PFSK-1 (cell line): ENCODE data around the gene BMP10.

Source experiments
- POLR2AphosphoS5 ChIP-seq: IDR thresholded peaks from 2 replicates; pipeline ENCODE4 v1.6.1; 2012; ENCODE audit warnings: low read depth, mild to moderate bottlenecking, control low read depth, low read length, moderate library complexity
- TAF1 ChIP-seq: IDR thresholded peaks from 2 replicates; pipeline ENCODE4 v1.6.1; 2012; ENCODE audit warnings: low read length, control low read depth, borderline replicate concordance; ENCODE audit not compliant: insufficient read depth
- TF ChIP-seq, protein P1 (sequence below), 2 experiments: IDR thresholded peaks; 2 replicates each; pipeline versions ENCODE4 v1.6.1 to v1.8.0; 2011 to 2012; ENCODE audit warnings: low read depth in 2 of 2, low read length in 2 of 2, control low read depth in 1 of 2, inconsistent platforms in 1 of 2, mild to moderate bottlenecking in 1 of 2, moderate library complexity in 1 of 2; ENCODE audit not compliant: insufficient read depth in 1 of 2

DNA sequence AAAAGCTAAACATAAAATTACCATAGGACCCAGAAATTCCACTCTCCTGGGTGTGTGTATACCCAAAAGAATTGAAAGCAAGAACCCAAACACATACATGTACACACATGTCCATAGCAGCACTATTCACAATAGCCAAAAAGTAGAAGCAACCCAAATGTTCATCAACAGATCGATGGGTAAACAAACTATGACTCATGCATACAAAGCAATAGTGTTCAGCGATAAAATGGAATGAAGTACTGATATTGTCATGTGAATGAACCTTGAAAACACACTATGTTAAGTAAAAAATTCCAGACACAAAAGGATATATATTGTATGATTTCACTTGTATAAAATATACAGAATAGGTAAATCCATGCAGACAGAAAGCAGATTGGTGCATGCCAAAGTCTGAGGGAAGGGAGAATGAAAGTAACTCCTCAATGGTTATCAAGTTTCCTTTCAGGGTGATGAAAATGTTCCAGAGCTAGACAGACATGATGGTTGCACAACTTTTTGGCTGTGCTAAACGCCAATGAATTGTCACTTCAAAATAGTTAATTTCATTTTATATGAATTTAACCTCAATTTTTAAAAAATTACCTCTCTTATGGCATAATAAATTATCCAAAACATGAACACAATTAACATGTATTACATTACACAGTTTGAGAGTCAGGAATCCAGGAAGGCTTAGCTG lies 46.0 kb upstream of the BMP10 start:
- TF ChIP-seq POLR2AphosphoS5 (no peak), TAF1 (no peak)
- TF ChIP-seq, protein P1, sequence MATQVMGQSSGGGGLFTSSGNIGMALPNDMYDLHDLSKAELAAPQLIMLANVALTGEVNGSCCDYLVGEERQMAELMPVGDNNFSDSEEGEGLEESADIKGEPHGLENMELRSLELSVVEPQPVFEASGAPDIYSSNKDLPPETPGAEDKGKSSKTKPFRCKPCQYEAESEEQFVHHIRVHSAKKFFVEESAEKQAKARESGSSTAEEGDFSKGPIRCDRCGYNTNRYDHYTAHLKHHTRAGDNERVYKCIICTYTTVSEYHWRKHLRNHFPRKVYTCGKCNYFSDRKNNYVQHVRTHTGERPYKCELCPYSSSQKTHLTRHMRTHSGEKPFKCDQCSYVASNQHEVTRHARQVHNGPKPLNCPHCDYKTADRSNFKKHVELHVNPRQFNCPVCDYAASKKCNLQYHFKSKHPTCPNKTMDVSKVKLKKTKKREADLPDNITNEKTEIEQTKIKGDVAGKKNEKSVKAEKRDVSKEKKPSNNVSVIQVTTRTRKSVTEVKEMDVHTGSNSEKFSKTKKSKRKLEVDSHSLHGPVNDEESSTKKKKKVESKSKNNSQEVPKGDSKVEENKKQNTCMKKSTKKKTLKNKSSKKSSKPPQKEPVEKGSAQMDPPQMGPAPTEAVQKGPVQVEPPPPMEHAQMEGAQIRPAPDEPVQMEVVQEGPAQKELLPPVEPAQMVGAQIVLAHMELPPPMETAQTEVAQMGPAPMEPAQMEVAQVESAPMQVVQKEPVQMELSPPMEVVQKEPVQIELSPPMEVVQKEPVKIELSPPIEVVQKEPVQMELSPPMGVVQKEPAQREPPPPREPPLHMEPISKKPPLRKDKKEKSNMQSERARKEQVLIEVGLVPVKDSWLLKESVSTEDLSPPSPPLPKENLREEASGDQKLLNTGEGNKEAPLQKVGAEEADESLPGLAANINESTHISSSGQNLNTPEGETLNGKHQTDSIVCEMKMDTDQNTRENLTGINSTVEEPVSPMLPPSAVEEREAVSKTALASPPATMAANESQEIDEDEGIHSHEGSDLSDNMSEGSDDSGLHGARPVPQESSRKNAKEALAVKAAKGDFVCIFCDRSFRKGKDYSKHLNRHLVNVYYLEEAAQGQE (IDR thresholded peaks at IDR 0.05; ENCODE audit: insufficient read depth in 1 of 2, low read depth in 2 of 2, low read length in 2 of 2), result no peak
